ENCODE data around the gene EXOC3. TPM values are rescaled to one million over a fixed set of nuclear protein-coding genes. Genes with fewer than 3 reads are reported as not detected.

Gene EXOC3
- total RNA-seq, 1 donor from 2014 or later: 43.9 TPM

DNA sequence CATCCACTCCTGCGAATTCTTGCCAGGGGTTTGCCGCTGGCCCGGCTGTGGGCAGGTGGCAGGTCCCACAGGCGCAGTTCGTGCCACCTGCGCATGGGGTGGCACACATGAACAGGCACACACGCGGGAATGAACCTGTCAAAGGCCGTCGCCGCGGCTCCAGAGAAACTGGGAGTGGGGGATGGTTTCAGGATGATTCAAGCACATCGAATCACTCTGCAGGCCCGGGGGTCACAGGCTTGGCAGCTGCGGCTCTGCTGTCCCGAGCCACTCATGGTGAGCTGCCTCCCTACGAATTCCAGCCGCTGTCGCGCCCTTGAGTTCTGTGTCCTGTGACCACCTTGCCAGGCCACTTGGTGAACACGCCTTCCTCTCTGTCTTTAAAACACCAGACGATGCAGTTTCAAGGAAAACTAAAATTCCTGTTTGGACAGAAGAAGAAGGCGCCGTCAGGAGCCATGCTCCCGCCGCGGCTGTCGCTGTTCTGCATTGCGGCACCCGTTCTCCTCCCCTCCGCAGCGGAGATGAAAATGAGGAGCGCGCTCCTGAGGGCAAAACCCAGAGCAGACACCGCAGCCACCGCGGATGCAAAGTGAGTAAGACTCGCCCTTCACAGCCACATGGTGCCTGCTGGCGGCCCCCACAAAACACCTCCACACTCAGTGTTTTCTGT, 15.4 kb upstream of the EXOC3 start:
- no peak for DNase-seq (ENCODE audit: low spot score)
- H3K27me3 Mint-ChIP-seq (ENCODE audit: unreplicated experiment): peaks cover 13% of the 10 kb centered on the region
- TF ChIP-seq, protein P1, sequence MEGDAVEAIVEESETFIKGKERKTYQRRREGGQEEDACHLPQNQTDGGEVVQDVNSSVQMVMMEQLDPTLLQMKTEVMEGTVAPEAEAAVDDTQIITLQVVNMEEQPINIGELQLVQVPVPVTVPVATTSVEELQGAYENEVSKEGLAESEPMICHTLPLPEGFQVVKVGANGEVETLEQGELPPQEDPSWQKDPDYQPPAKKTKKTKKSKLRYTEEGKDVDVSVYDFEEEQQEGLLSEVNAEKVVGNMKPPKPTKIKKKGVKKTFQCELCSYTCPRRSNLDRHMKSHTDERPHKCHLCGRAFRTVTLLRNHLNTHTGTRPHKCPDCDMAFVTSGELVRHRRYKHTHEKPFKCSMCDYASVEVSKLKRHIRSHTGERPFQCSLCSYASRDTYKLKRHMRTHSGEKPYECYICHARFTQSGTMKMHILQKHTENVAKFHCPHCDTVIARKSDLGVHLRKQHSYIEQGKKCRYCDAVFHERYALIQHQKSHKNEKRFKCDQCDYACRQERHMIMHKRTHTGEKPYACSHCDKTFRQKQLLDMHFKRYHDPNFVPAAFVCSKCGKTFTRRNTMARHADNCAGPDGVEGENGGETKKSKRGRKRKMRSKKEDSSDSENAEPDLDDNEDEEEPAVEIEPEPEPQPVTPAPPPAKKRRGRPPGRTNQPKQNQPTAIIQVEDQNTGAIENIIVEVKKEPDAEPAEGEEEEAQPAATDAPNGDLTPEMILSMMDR (IDR thresholded peaks at IDR 0.05; ENCODE audit: unreplicated experiment): no peak
- H3K27ac Mint-ChIP-seq (ENCODE audit: unreplicated experiment): no peak overlapping the region
- peaks cover 12% of the 10 kb centered on the region for H3K36me3 Mint-ChIP-seq (ENCODE audit: low read depth, unreplicated experiment)
- H3K9me3 Mint-ChIP-seq (ENCODE audit: unreplicated experiment): no peaks in the 10 kb centered on the region
- H3K4me3 Mint-ChIP-seq (ENCODE audit: unreplicated experiment): peak overlapping the region; percentile 2
- H3K4me1 Mint-ChIP-seq (ENCODE audit: unreplicated experiment): peaks cover 9% of the 10 kb centered on the region

DNA sequence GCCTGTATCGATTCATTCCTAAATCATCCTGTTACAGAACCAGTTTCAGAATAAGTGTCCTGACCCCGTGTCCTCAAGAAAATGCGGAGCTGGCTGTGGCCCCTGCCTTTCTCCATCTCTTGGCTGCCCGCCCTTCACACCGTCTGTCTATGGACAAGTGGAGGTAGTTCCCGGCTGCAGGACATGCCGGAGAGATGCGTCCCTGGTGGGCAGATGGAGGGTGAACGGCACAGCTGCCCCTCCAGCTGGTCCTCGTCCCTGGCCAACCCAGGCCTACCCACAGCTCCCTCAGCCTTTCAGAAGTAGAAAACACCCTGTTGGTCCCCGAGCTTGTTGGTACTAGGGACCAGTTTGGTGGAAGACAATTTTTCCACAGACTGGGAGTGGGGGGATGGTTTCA, 14.8 kb upstream of the EXOC3 start:
- DNase-seq (ENCODE audit: low spot score): no peak
- peaks cover 9% of the 10 kb centered on the region for H3K4me1 Mint-ChIP-seq (ENCODE audit: unreplicated experiment)
- no peaks in the 10 kb centered on the region for H3K9me3 Mint-ChIP-seq (ENCODE audit: unreplicated experiment)
- peaks cover 13% of the 10 kb centered on the region for H3K27me3 Mint-ChIP-seq (ENCODE audit: unreplicated experiment)
- H3K27ac Mint-ChIP-seq (ENCODE audit: unreplicated experiment): no peak overlapping the region
- H3K4me3 Mint-ChIP-seq (ENCODE audit: unreplicated experiment): peak overlapping the region; percentile 2
- H3K36me3 Mint-ChIP-seq (ENCODE audit: low read depth, unreplicated experiment): peaks cover 13% of the 10 kb centered on the region
- TF ChIP-seq, protein P1 (IDR thresholded peaks at IDR 0.05; ENCODE audit: unreplicated experiment): no peak

DNA sequence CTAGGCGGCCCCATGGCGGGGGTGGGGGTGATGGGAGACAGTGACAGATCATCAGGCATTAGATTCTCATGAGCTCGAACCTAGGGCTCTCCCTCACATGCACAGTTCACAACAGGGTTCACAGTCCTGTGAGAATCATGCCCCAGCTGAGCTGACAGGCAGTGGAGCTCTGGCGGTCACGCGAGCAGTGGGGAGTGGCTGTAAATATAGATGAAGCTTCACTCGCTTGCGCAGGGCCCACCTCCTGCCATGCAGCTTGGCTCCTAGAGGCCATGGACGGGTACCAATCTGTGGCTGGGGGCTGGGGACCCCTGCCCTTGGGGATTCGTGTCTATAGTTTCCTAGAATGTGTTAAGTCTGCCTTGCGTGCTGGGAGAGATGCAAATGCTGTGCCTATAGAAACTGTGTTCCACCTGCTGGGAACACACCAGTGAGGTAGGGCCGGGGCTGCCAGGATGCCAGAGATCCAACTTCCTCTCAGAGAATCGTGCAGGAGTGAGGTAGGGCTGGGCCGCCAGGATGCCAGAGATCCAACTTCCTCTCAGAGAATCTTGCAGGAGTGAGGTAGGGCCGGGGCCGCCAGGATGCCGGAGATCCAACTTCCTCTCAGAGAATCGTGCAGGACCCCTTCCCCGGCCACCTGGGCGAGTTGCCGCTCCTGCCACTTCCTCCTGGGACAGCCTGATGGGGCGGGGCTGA, 14.1 kb upstream of the EXOC3 start:
- TF ChIP-seq, protein P1 (IDR thresholded peaks at IDR 0.05; ENCODE audit: unreplicated experiment): no peak
- H3K27me3 Mint-ChIP-seq (ENCODE audit: unreplicated experiment): peaks cover 13% of the 10 kb centered on the region
- peaks cover 9% of the 10 kb centered on the region for H3K36me3 Mint-ChIP-seq (ENCODE audit: low read depth, unreplicated experiment)
- peak overlapping the region; percentile 46 for H3K27ac Mint-ChIP-seq (ENCODE audit: unreplicated experiment)
- peaks cover 9% of the 10 kb centered on the region for H3K4me1 Mint-ChIP-seq (ENCODE audit: unreplicated experiment)
- peak overlapping the region; percentile 67 for H3K4me3 Mint-ChIP-seq (ENCODE audit: unreplicated experiment)
- H3K9me3 Mint-ChIP-seq (ENCODE audit: unreplicated experiment): no peaks in the 10 kb centered on the region
- peak; percentile 39 for DNase-seq (ENCODE audit: low spot score)

DNA sequence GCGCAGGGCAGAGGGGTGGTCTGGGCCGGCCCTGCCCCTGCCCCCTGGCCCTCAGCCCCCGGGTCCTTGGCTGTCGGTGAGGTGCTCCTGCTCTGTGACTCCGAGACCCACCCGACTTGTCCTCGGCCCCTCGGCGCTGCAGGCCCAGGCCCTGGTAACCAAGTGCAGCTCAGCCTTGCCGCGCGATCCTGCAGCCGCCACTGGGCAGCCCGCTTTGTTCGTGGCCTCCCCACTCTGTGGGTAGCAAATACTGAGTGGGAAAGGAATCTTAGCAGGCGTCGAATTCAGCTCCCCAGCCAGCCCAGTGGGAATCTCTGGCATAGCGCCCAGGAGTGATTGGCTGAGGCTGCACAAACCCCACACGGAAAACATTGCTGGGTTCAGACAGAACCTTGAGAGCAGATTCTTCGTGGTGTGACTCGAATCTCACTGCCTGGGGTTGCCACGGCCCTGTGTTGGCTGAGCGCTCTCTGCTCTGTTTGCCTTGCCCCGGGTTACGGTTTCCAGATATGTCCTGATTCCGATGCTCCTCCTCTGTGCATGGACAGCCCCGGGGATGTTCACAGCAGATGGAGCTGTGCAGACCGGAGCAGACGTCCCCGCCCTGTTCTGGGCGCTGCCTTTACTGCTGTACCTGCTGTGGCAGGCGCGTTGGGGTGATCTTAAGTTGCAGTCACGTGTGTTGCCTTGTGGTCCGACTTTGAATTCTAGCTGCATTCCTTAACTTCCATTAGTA, 13.4 kb upstream of the EXOC3 start:
- Mint-ChIP-seq H3K27me3 (ENCODE audit: unreplicated experiment) (peaks cover 13% of the 10 kb centered on the region), H3K9me3 (ENCODE audit: unreplicated experiment) (no peaks in the 10 kb centered on the region), H3K27ac (ENCODE audit: unreplicated experiment) (peak overlapping the region; percentile 93), H3K4me3 (ENCODE audit: unreplicated experiment) (peak overlapping the region; percentile 32), H3K4me1 (ENCODE audit: unreplicated experiment) (peaks cover 9% of the 10 kb centered on the region), H3K36me3 (ENCODE audit: low read depth, unreplicated experiment) (peaks cover 9% of the 10 kb centered on the region)
- TF ChIP-seq, protein P1 (IDR thresholded peaks at IDR 0.05; ENCODE audit: unreplicated experiment): no peak
- no peak for DNase-seq (ENCODE audit: low spot score)

All from endothelial cell (in vitro differentiated cells).